HG03103 (cell line): ENCODE data around the gene RNF149.
"Not testable (repeated sequence)": the region's sequence is repeated elsewhere in the genome, so short reads cannot be mapped to it uniquely, and the experiment has no call there.

ENCODE experiments used
- ATAC-seq: cut with Tn5 transposase; IDR thresholded peaks from one replicate; pipeline ENCODE4 v1.9.1; 2021; ENCODE audit warnings: low read depth; ENCODE audit not compliant: unreplicated experiment

Gene RNF149

GRCh38 chr2:101264360-101264939, 44.1 kb downstream of the RNF149 start:
- ATAC-seq, result no peak

- ATAC-seq, result no peak
Observed at GRCh38 chr2:101263377-101263800, 45.1 kb downstream of the RNF149 start.

- ATAC-seq, result no peak
Observed at GRCh38 chr2:101262142-101262541, 46.4 kb downstream of the RNF149 start.

- ATAC-seq, result no peak
Observed at GRCh38 chr2:101258804-101259203, 49.7 kb downstream of the RNF149 start.

GRCh38 chr2:101256316-101256715, 52.2 kb downstream of the RNF149 start:
- no peak for ATAC-seq

- no peak for ATAC-seq
Observed at GRCh38 chr2:101255501-101255900, 53.0 kb downstream of the RNF149 start.

- no peak for ATAC-seq
Observed at GRCh38 chr2:101253703-101254450, 54.6 kb downstream of the RNF149 start.

- ATAC-seq, result peak; percentile 47
Observed at GRCh38 chr2:101253013-101253702, 55.3 kb downstream of the RNF149 start.

GRCh38 chr2:101252408-101253012, 56.0 kb downstream of the RNF149 start, which contains the start of gene CNOT11:
CNOT11 (plus strand) TSS chr2:101252886; CDS start chr2:101252965, 79 bp downstream.
- peak; percentile 80 for ATAC-seq

- ATAC-seq, result peak; percentile 36
Observed at GRCh38 chr2:101251844-101252407, 56.6 kb downstream of the RNF149 start.

- not testable (repeated sequence) for ATAC-seq
Observed at GRCh38 chr2:101251246-101251781, 57.2 kb downstream of the RNF149 start.

GRCh38 chr2:101249826-101250225, 58.7 kb downstream of the RNF149 start:
- ATAC-seq, result no peak

GRCh38 chr2:101248756-101249155, 59.7 kb downstream of the RNF149 start:
- not testable (repeated sequence) for ATAC-seq

GRCh38 chr2:101245468-101245867, 63.0 kb downstream of the RNF149 start:
- ATAC-seq, result not testable (repeated sequence)

GRCh38 chr2:101244899-101245298, 63.6 kb downstream of the RNF149 start:
- not testable (repeated sequence) for ATAC-seq

GRCh38 chr2:101244373-101244772, 64.1 kb downstream of the RNF149 start:
- ATAC-seq, result not testable (repeated sequence)

GRCh38 chr2:101241158-101241557, 67.3 kb downstream of the RNF149 start:
- ATAC-seq, result no peak

- not testable (repeated sequence) for ATAC-seq
Observed at GRCh38 chr2:101240694-101241093, 67.8 kb downstream of the RNF149 start.

GRCh38 chr2:101239760-101240118, 68.8 kb downstream of the RNF149 start:
- ATAC-seq, result not testable (repeated sequence)
